ENCODE data around the gene DLGAP3.

- TF ChIP-seq CTCF (IDR thresholded peaks at IDR 0.05 in 4 of 5, conservative IDR thresholded peaks at IDR 0.05 in 1 of 5) (no peak), POLR2A (IDR thresholded peaks at IDR 0.05) (no peak)
Measured at GRCh38 chr1:34901919-34902318, 27.5 kb downstream of the DLGAP3 start.
